Measurements from ENCODE around the gene NKD2.

DNA sequence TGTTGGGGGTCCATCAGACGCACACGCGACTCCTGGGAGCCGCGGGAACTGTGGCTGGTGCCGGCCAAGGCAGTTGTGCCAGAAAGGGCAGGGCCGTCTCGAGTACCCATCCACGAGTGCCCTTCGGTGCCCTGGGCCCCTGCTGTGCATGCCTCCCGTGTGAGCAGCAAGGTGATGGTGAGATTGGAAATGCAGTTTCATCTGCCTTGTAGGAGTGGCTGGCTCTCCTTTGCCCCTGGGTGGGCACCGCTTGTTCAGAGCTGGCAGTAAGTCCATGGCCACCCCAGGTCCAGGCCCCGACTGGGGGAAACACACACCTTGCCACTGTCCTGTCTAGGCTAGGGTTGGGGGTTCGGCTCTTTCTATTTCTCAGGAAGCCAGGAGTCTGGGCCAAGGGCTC lies 5.7 kb downstream of the NKD2 start:
- no peak for TF ChIP-seq POLR2AphosphoS5 (IDR thresholded peaks at IDR 0.05; ENCODE audit: low read depth, low read length)
- no peak for TF ChIP-seq POLR2A (IDR thresholded peaks at IDR 0.05; ENCODE audit: low read depth, low read length)
- no peak for TF ChIP-seq PAX5 (IDR thresholded peaks at IDR 0.05; ENCODE audit: insufficient read depth, low read length, severe bottlenecking)
- no peak for TF ChIP-seq TAF1 (IDR thresholded peaks at IDR 0.05; ENCODE audit: low read depth, low read length)
- TF ChIP-seq POU2F2 (IDR thresholded peaks at IDR 0.05; ENCODE audit: low read depth, low read length) = no peak
